OCI-LY1 (cell line): Measurements from ENCODE around the gene HHIPL1.

Experiments
- H2AFZ ChIP-seq: fragments of 200-600 bp; sonication (generic), shearing (Covaris generic); 2 replicates; pipeline ENCODE4 v1.6.0; 2014; ENCODE audit warnings: antibody characterized with exemption, mild to moderate bottlenecking, low read length
- H3F3A ChIP-seq: fragments of 200-600 bp; sonication (generic), shearing (Covaris generic); 2 replicates; pipeline ENCODE4 v1.6.0; 2014; ENCODE audit warnings: mild to moderate bottlenecking, antibody characterized with exemption, low read length, moderate library complexity; ENCODE audit not compliant: insufficient read depth
- H3K27ac ChIP-seq: fragments of 200-600 bp; sonication (generic); 2 replicates; pipeline ENCODE4 v1.5.1; 2014; ENCODE audit warnings: low read length, mixed run types, mild to moderate bottlenecking, low read depth; ENCODE audit not compliant: poor library complexity, severe bottlenecking
- H3K27me3 ChIP-seq: fragments of 200-600 bp; sonication (generic); 2 replicates; pipeline ENCODE4 v1.6.0; 2014; ENCODE audit warnings: antibody characterized with exemption, mild to moderate bottlenecking, low read length, moderate library complexity; ENCODE audit not compliant: insufficient read depth
- H3K36me3 ChIP-seq: fragments of 200-600 bp; sonication (generic); 2 replicates; pipeline ENCODE4 v1.6.1; 2014; ENCODE audit warnings: mild to moderate bottlenecking, antibody characterized with exemption, low read length, moderate library complexity, mixed read lengths; ENCODE audit not compliant: insufficient read depth
- H3K4me1 ChIP-seq: fragments of 200-600 bp; sonication (generic); 2 replicates; pipeline ENCODE4 v1.5.1; 2014; ENCODE audit warnings: mild to moderate bottlenecking, low read length, moderate library complexity; ENCODE audit not compliant: insufficient read depth, severe bottlenecking
- H3K4me2 ChIP-seq: fragments of 200-600 bp; sonication (generic), shearing (Covaris generic); 2 replicates; pipeline ENCODE4 v1.6.1; 2014; ENCODE audit warnings: low read length
- H3K4me3 ChIP-seq: fragments of 200-600 bp; sonication (generic); 2 replicates; pipeline ENCODE4 v1.5.1; 2014; ENCODE audit warnings: low read length, low read depth, mild to moderate bottlenecking, mixed read lengths; ENCODE audit not compliant: poor library complexity, severe bottlenecking
- H3K79me2 ChIP-seq: fragments of 200-600 bp; shearing (Covaris generic); 2 replicates; pipeline ENCODE4 v1.6.1; 2016; ENCODE audit warnings: mixed run types, low read length, mixed read lengths; ENCODE audit not compliant: insufficient read depth
- H3K9ac ChIP-seq: fragments of 200-600 bp; sonication (generic), shearing (Covaris generic); 2 replicates; pipeline ENCODE4 v1.6.1; 2014; ENCODE audit warnings: mild to moderate bottlenecking, low read length, mixed read lengths
- H3K9me2 ChIP-seq: fragments of 200-600 bp; sonication (generic), shearing (Covaris generic); 2 replicates; pipeline ENCODE4 v1.6.1; 2014; ENCODE audit warnings: low read depth, mild to moderate bottlenecking, low read length, mixed read lengths
- H3K9me3 ChIP-seq: fragments of 200-600 bp; shearing (Covaris generic); 2 replicates; pipeline ENCODE4 v1.6.1; 2014; ENCODE audit warnings: low read length, mixed read lengths
- H4K20me1 ChIP-seq: fragments of 200-600 bp; sonication (generic), shearing (Covaris generic); 2 replicates; pipeline ENCODE4 v1.6.0; 2016; ENCODE audit warnings: mild to moderate bottlenecking, low read length; ENCODE audit not compliant: insufficient read depth
- EZH2 ChIP-seq: fragments of 200-600 bp; sonication (generic), shearing (Covaris generic); IDR thresholded peaks from 2 replicates; pipeline ENCODE4 v1.8.0; 2017; ENCODE audit warnings: borderline replicate concordance, mixed run types, mild to moderate bottlenecking, antibody characterized with exemption, low read length, moderate library complexity, mixed read lengths
- TF ChIP-seq, protein P1 (sequence below): fragments of 200-600 bp; sonication (generic), shearing (Covaris generic); IDR thresholded peaks from 2 replicates; pipeline ENCODE4 v1.5.1; 2017; ENCODE audit warnings: mild to moderate bottlenecking, antibody characterized with exemption, low read length, moderate library complexity, mixed read lengths

HHIPL1 gene

DNA sequence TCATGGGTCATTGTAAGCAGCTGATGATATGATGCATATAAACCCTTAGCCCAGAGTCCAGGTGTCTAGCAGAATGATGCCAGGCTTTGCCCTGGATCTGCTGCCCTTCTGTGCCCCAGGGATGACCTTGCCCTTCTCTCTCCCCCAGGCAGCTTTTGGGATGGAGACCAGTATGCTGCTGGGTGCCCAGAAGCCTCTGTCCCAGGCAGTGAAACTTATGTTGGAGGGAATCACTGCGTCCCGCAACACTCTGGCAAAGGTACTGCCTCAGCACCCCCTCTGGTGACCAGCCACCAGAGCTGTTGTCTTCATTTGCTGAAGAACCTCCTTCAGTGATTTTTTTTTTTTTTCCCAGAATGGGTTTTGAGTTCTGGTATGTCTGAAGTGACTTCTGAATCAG, 62.5 kb downstream of the HHIPL1 start:
- Histone ChIP-seq H4K20me1 (no peaks in the 10 kb centered on the region), H3K4me1 (no peaks in the 10 kb centered on the region), H3F3A (no peaks in the 10 kb centered on the region), H3K27ac (no peak overlapping the region), H3K4me3 (no peak overlapping the region), H3K9me3 (peaks cover 12% of the 10 kb centered on the region), H3K79me2 (no peaks in the 10 kb centered on the region), H3K4me2 (no peak overlapping the region), H3K9me2 (no peaks in the 10 kb centered on the region), H2AFZ (no peak overlapping the region), H3K27me3 (no peaks in the 10 kb centered on the region; the same call in 1 of the 2 replicates), H3K36me3 (no peaks in the 10 kb centered on the region; the same call in 1 of the 2 replicates), H3K9ac (no peak overlapping the region)
- TF ChIP-seq EZH2 = no peak
- TF ChIP-seq, protein P1, sequence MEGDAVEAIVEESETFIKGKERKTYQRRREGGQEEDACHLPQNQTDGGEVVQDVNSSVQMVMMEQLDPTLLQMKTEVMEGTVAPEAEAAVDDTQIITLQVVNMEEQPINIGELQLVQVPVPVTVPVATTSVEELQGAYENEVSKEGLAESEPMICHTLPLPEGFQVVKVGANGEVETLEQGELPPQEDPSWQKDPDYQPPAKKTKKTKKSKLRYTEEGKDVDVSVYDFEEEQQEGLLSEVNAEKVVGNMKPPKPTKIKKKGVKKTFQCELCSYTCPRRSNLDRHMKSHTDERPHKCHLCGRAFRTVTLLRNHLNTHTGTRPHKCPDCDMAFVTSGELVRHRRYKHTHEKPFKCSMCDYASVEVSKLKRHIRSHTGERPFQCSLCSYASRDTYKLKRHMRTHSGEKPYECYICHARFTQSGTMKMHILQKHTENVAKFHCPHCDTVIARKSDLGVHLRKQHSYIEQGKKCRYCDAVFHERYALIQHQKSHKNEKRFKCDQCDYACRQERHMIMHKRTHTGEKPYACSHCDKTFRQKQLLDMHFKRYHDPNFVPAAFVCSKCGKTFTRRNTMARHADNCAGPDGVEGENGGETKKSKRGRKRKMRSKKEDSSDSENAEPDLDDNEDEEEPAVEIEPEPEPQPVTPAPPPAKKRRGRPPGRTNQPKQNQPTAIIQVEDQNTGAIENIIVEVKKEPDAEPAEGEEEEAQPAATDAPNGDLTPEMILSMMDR = no peak

DNA sequence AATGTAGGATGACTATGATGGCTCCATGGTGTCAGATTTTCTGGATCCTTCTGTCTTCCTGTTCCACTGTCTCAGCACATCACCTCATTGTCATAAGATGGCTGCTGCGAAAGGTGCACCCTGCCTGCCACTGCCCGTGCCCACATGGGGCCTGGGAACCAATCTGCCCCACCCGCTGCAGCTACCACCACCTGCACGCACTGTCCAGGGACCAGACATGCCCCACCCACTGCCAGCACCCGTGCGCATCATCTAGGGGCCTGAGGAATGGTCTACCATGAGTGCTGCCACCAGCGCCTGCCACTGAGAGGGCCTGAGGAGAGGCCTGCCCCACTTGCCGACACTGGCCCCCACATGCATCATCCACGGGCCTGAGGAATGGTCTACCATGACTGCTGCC, 63.0 kb downstream of the HHIPL1 start:
- H3K27me3 ChIP-seq = no peaks in the 10 kb centered on the region; the same call in 1 of the 2 replicates
- H3K36me3 ChIP-seq = no peaks in the 10 kb centered on the region; the same call in 1 of the 2 replicates
- no peaks in the 10 kb centered on the region for H3F3A ChIP-seq
- no peaks in the 10 kb centered on the region for H4K20me1 ChIP-seq
- no peaks in the 10 kb centered on the region for H3K9me2 ChIP-seq
- H3K9ac ChIP-seq = no peak overlapping the region
- H2AFZ ChIP-seq = no peak overlapping the region
- no peaks in the 10 kb centered on the region for H3K79me2 ChIP-seq
- H3K27ac ChIP-seq = no peak overlapping the region
- no peak for TF ChIP-seq EZH2
- TF ChIP-seq, protein P1 = no peak
- H3K9me3 ChIP-seq = peaks cover 11% of the 10 kb centered on the region
- no peak overlapping the region for H3K4me2 ChIP-seq
- H3K4me3 ChIP-seq = no peak overlapping the region
- no peaks in the 10 kb centered on the region for H3K4me1 ChIP-seq

DNA sequence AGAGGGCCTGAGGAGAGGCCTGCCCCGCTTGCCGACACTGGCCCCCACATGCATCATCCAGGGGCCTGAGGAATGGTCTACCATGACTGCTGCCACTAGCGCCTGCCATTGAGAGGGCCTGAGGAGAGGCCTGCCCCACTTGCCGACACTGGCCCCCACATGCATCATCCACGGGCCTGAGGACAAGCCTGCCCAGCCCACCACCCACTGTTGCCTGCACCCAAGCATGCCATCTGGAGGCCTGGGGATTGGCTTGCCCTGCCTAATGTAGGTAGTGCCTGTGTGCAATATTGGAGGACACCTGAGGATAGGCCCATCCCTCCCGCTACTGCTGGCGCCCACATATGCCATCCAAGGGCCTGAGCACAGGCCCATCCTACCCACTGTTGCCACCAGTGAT, 63.5 kb downstream of the HHIPL1 start:
- H3K9me3 ChIP-seq = peaks cover 6% of the 10 kb centered on the region

More for the DNA sequence above, 63.5 kb downstream of the HHIPL1 start:
- Histone ChIP-seq H3K36me3 (no peaks in the 10 kb centered on the region; the same call in 1 of the 2 replicates), H3K27ac (no peak overlapping the region), H3F3A (no peaks in the 10 kb centered on the region), H3K79me2 (no peaks in the 10 kb centered on the region), H3K9me2 (no peaks in the 10 kb centered on the region), H3K4me3 (no peak overlapping the region), H3K4me2 (no peak overlapping the region), H4K20me1 (no peaks in the 10 kb centered on the region), H3K4me1 (no peaks in the 10 kb centered on the region), H2AFZ (no peak overlapping the region), H3K9ac (no peak overlapping the region), H3K27me3 (no peaks in the 10 kb centered on the region; the same call in 1 of the 2 replicates)
- TF ChIP-seq EZH2 = no peak
- TF ChIP-seq, protein P1 = no peak
